Nephron progenitor cell (in vitro differentiated cells): ENCODE data around the gene AMBP.

ENCODE experiments used
- DNase-seq: peaks from one replicate; pipeline ENCODE4 v3.0.0; 2021
- H3K27ac Mint-ChIP-seq: 2 replicates; pipeline ENCODE4 v1.8.0; 2021; ENCODE audit warnings: mild to moderate bottlenecking, moderate library complexity, mixed read lengths
- H3K27me3 Mint-ChIP-seq: 2 replicates; pipeline ENCODE4 v1.8.0; 2021; ENCODE audit warnings: mild to moderate bottlenecking, low read depth, mixed read lengths; ENCODE audit not compliant: poor library complexity
- H3K36me3 Mint-ChIP-seq: 2 replicates; pipeline ENCODE4 v1.8.0; 2021; ENCODE audit warnings: low read depth, mixed read lengths
- H3K4me1 Mint-ChIP-seq: 2 replicates; pipeline ENCODE4 v1.8.0; 2021; ENCODE audit warnings: mixed read lengths
- H3K4me3 Mint-ChIP-seq: 2 replicates; pipeline ENCODE4 v1.8.0; 2021; ENCODE audit warnings: mild to moderate bottlenecking, moderate library complexity, mixed read lengths
- H3K9me3 Mint-ChIP-seq: 2 replicates; pipeline ENCODE4 v1.8.0; 2021; ENCODE audit warnings: mild to moderate bottlenecking, moderate library complexity, mixed read lengths
- CTCF ChIP-seq: fragments of 200-600 bp; sonication (generic); IDR thresholded peaks from 2 replicates; pipeline ENCODE4 v1.5.0; 2021; ENCODE audit warnings: antibody characterized with exemption

Gene AMBP

DNA sequence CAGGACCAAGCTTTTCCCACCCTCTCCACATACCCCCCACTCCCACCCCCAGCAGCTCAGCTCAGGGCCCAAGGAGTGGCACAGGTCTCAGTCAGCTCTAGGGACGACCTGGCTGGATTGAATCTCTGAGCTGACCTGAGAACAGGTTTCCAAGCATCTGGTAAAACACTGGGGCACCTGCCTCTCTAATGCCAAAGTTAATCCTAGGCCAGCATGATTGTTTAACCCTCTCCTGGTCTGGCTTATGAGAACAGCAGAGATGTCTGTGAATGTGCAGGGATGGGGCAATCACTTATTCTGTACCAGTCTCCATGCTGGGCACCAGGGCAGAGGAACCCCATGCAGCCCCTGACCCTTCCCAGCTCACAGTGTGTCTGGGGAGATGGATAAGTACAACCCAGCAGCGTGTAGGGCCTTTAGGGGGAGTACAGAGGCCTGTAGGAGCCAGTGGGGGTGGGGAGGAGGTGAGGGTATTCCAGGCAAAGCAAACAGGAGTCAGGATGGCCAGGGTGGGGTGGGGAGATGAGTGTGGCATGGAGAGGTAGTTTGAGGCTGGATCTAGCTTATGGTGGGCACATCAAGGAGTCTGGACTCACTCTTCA, 21.7 kb upstream of the AMBP start:
- Mint-ChIP-seq H3K9me3 (peaks cover 28% of the 10 kb centered on the region), H3K27ac (peak overlapping the region; percentile 50), H3K36me3 (peaks cover 9% of the 10 kb centered on the region), H3K4me1 (peaks cover 36% of the 10 kb centered on the region), H3K4me3 (no peak overlapping the region), H3K27me3 (peaks cover 79% of the 10 kb centered on the region)
- no peak for DNase-seq
- TF ChIP-seq CTCF = no peak

DNA sequence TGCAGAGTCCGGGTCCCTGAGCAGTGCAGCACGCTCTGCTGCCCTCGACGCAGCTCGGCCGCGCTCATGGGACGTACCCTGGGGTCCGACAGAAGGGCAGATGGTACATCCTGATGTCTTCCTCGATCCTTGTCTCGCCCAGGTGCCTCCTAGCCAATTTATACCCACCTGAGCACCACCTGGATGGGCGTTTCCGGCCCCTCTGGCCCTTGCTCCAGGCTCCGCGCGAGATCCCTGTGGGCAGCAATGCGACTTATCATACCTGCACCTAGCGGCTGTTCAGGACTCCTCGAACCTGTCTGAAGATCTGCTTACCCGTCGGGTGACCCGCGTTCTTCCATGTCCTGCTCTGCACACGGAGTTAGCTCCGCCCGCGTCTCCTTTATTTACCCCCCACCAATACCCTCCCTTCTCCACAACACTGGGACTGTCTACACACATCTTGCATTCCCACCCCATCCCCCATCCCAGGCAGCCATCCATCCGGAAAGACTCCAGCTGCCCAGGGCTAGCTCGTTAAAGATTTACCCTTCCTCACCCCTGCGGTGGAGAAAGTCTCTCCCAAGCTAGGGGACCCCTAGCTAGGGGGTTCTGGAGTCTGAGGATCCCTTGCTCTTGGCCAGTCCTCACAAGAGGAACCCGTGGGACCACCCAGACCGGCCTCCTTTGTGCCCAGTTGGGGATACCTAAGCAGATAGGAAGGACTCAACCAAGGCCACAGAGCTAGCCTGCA, 21.0 kb upstream of the AMBP start, which contains the start of gene KIF12:
TSS of gene KIF12 (minus strand) at position 357 of the 733 bp plus-strand sequence. CDS start at position 341, 16 bp downstream.
- DNase-seq = peak; percentile 53
- Mint-ChIP-seq H3K4me3 (peak within 1 kb of the TSS; percentile 83), H3K27ac (peak within 1 kb of the TSS; percentile 50), H3K27me3 (peaks cover 72% of the 10 kb centered on the region), H3K36me3 (peaks cover 9% of the 10 kb centered on the region), H3K4me1 (peaks cover 36% of the 10 kb centered on the region), H3K9me3 (peaks cover 28% of the 10 kb centered on the region)
- TF ChIP-seq CTCF = no peak

DNA sequence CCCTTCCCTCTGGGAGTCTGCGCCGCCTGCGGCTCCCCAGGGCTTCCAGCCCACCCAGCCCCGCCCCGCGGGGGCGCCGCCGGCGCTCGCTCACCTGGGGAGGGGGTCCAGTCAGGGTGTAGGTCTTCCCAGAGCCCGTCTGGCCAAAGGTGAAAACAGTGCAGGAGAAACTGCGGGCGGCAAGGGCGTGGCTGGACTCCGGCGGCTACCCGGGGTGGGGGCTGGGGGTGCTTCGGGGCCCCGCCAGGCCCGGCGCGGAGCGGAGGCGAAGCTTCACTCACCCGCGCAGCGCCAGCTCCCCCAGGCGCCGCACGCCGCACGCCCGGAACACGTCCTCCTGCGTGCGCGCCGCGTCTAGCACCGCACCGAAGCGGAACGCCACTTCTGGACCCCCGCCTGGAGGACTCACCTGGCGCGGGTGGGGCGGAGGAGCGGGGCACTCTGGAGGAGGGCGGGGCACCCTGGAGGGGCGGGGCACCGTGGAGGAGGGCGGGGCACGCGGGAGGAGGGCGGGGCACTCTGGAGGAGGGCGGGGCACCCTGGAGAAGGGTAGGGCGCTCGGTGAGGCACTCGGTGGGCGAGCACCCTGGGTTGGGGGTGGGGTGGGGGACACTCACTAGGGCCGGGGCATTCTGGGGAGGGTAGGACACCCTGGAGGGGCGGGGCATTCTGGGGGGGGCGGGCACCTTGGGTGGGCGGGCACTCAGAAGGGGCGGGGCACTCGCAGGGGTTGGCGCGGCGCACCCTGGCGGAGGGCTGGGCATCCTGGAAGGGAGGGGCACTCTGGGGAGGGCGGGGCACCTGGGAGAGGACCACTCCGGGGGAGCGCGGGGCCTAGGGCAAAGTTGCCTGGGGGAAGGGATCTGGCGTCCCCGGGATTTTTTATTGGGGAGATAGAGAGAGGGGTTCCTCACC, 20.2 kb upstream of the AMBP start:
- Mint-ChIP-seq H3K27me3 (peaks cover 64% of the 10 kb centered on the region), H3K36me3 (peaks cover 9% of the 10 kb centered on the region), H3K4me1 (peaks cover 36% of the 10 kb centered on the region), H3K9me3 (peaks cover 27% of the 10 kb centered on the region), H3K27ac (no peak overlapping the region), H3K4me3 (peak overlapping the region; percentile 77)
- peak; percentile 84 for DNase-seq
- TF ChIP-seq CTCF = no peak

- peaks cover 8% of the 10 kb centered on the region for H3K36me3 Mint-ChIP-seq
- DNase-seq = no peak
- no peak overlapping the region for H3K27ac Mint-ChIP-seq
- H3K27me3 Mint-ChIP-seq = peaks cover 59% of the 10 kb centered on the region
- H3K4me3 Mint-ChIP-seq = peak overlapping the region; percentile 77
- H3K9me3 Mint-ChIP-seq = peaks cover 21% of the 10 kb centered on the region
- H3K4me1 Mint-ChIP-seq = peaks cover 36% of the 10 kb centered on the region
- no peak for TF ChIP-seq CTCF
Observed at GRCh38 chr9:114097613-114098020, 19.5 kb upstream of the AMBP start.

- H3K4me1 Mint-ChIP-seq = peaks cover 36% of the 10 kb centered on the region
- H3K36me3 Mint-ChIP-seq = peaks cover 5% of the 10 kb centered on the region
- peak overlapping the region; percentile 77 for H3K4me3 Mint-ChIP-seq
- DNase-seq = no peak
- H3K27ac Mint-ChIP-seq = no peak overlapping the region
- TF ChIP-seq CTCF = no peak
- peaks cover 15% of the 10 kb centered on the region for H3K9me3 Mint-ChIP-seq
- peaks cover 57% of the 10 kb centered on the region for H3K27me3 Mint-ChIP-seq
Observed at GRCh38 chr9:114096866-114097612, 18.9 kb upstream of the AMBP start.
